Mucosa of descending colon (tissue), 3 donors: ENCODE measurements around the gene GSG1L2. TPM values are rescaled to one million over a fixed set of nuclear protein-coding genes. Genes with fewer than 3 reads are reported as not detected.
"Not testable (repeated sequence)": the region's sequence is repeated elsewhere in the genome, so short reads cannot be mapped to it uniquely, and the experiment has no call there.

ENCODE experiments used
- ATAC-seq: fragments of 200-7000 bp; cut with Tn5 transposase; one replicate; pipeline ENCODE4 v1.9.1; 2020; ENCODE audit warnings: mild to moderate bottlenecking, moderate library complexity
- DNase-seq, 3 donors: peaks; one replicate each; pipeline ENCODE4 v3.0.0-alpha.2; 2020
- H3K36me3 ChIP-seq: fragments of 200-600 bp; one replicate; pipeline ENCODE4 v1.8.0; 2021; ENCODE audit warnings: low read depth, mild to moderate bottlenecking
- H3K4me1 ChIP-seq: fragments of 200-600 bp; one replicate; pipeline ENCODE4 v1.8.0; 2021; ENCODE audit warnings: low read depth, mild to moderate bottlenecking
- H3K4me3 ChIP-seq: fragments of 200-600 bp; one replicate; pipeline ENCODE4 v1.8.0; 2021; ENCODE audit warnings: mild to moderate bottlenecking
- H3K9me3 ChIP-seq: fragments of 200-600 bp; one replicate; pipeline ENCODE4 v1.8.0; 2021; ENCODE audit warnings: mild to moderate bottlenecking
- intact Hi-C, 2 donors: fragments of 100-400 bp; cut with DNase I in 1 of 2; cut with micrococcal nuclease in 1 of 2; formaldehyde crosslinking; loops; one replicate each; pipeline versions ENCODE4 v1.11.0 to v1.11.1; 2022; cut with DNase I, micrococcal nuclease
- total RNA-seq, 3 donors: library from RNA; stranded (reverse); fragmentation: NEBNext Ultra II Directional in 2 of 3; extraction: Animal tissue kit (Norgen Biotek cat#: 25700) in 2 of 3; gene quantifications; one replicate each; pipeline versions ENCODE4 v1.2.1 to v1.2.4, GENCODE V29; 2021 to 2023
- TF ChIP-seq, protein P1 (sequence below): fragments of 200-600 bp; IDR thresholded peaks from one replicate; pipeline ENCODE4 v1.8.0; 2022; ENCODE audit warnings: antibody characterized with exemption, mild to moderate bottlenecking
- donor health status: DM: no; HTN: no; CAD: no; lungs with moderate emphysema.
- donor health status: DM: no; HTN: no; CAD: no.
- donor health status: DM: no; HTN: yes; CAD: no.

GSG1L2 gene
- total RNA-seq, 3 donors from 2014 or later: not detected

DNA sequence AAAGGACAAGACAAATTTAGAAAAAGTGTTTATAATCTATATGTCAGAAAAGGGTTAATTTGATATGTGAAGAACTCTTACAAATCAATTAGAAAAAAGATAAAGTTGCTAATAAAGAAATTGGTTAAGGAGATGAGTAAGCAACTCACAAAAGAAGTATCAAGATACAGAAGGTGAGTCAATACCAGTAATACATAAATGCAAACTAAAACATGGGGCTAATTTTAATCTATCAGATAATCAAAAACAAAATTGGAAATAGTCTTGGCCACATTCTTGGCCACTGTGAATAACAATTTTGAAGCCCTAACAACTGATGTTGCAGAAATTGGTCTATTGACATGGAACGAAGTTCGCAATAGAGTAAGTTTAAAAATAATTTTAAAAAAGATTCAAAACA, 37.3 kb downstream of the GSG1L2 start:
- no peaks in the 10 kb centered on the region for H3K9me3 ChIP-seq
- no peaks in the 10 kb centered on the region for H3K36me3 ChIP-seq
- TF ChIP-seq, protein P1, sequence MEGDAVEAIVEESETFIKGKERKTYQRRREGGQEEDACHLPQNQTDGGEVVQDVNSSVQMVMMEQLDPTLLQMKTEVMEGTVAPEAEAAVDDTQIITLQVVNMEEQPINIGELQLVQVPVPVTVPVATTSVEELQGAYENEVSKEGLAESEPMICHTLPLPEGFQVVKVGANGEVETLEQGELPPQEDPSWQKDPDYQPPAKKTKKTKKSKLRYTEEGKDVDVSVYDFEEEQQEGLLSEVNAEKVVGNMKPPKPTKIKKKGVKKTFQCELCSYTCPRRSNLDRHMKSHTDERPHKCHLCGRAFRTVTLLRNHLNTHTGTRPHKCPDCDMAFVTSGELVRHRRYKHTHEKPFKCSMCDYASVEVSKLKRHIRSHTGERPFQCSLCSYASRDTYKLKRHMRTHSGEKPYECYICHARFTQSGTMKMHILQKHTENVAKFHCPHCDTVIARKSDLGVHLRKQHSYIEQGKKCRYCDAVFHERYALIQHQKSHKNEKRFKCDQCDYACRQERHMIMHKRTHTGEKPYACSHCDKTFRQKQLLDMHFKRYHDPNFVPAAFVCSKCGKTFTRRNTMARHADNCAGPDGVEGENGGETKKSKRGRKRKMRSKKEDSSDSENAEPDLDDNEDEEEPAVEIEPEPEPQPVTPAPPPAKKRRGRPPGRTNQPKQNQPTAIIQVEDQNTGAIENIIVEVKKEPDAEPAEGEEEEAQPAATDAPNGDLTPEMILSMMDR: no peak
- ATAC-seq (no peak), DNase-seq (no peak)
- intact Hi-C loops: no loop called here
- no peak overlapping the region for H3K4me3 ChIP-seq
- no peaks in the 10 kb centered on the region for H3K4me1 ChIP-seq

DNA sequence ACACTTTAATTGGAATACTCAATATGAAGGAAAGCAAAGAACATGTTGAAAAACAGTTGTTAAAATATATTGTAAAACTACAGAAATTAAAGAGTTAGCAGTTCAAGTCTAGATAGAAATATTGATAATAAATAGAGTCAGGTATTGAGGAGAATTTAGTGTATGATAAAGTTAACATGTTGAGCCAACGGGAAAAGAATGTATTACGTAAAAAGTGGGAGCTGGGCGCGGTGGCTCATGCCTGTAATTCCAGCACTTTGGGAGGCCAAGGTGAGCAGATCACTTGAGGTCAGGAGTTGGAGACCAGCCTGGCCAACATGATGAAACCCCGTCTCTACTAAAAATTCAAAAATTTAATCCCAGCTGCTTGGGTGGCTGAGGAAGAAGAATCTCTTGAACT, 38.4 kb downstream of the GSG1L2 start:
- DNase-seq, H3K4me1 ChIP-seq, intact Hi-C loops, ATAC-seq, H3K36me3 ChIP-seq, H3K9me3 ChIP-seq, H3K4me3 ChIP-seq: not testable (repeated sequence)

DNA sequence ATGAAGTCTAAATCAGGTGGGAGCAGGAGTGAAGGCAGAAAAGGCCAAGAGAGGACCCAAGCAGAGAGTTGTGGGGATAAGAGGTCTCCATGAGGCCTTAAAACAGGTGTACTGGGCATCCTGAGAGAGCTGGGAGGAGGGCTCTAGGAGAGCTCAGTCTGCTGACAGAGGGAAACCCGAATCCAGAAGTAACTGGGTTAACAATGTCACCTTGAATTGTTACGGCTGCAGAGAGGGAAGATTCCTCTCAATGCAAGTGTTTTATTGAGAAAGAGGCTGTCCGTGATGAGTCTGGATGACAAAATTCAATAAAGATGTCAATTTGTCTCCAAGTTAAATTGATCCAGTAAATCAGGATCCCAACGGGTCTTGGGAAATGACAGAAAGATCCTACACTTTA, 38.8 kb downstream of the GSG1L2 start:
- intact Hi-C loops: no loop called here
- TF ChIP-seq, protein P1: no peak
- ATAC-seq: no peak

DNA sequence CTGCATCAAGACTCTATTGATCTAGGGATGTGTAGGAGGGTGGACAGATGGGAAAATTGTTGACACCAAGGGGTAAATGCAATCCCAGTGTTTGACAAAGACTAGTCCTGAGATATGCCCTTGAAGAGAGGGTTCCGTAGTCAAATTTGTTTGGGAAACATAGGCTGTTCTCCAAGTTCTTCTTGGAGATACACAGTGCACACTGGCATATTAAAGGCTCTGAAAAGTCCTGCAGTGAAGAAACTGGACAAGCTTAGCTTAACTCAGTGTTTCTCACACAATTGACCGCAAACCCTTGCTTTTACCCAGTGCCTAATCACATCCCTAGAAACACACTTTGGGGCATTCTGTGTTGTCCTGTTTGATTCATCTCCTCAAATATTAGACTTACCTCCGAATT, 41.3 kb downstream of the GSG1L2 start:
- intact Hi-C loops: no loop called here
- Histone ChIP-seq H3K4me3 (no peak overlapping the region), H3K36me3 (no peaks in the 10 kb centered on the region), H3K9me3 (no peaks in the 10 kb centered on the region), H3K4me1 (no peaks in the 10 kb centered on the region)
- TF ChIP-seq, protein P1: no peak
- no peak for DNase-seq
- no peak for ATAC-seq

More for the DNA sequence above, 38.8 kb downstream of the GSG1L2 start:
- Histone ChIP-seq H3K9me3 (no peaks in the 10 kb centered on the region), H3K4me1 (no peaks in the 10 kb centered on the region), H3K4me3 (no peak overlapping the region), H3K36me3 (no peaks in the 10 kb centered on the region)
- DNase-seq: no peak

DNA sequence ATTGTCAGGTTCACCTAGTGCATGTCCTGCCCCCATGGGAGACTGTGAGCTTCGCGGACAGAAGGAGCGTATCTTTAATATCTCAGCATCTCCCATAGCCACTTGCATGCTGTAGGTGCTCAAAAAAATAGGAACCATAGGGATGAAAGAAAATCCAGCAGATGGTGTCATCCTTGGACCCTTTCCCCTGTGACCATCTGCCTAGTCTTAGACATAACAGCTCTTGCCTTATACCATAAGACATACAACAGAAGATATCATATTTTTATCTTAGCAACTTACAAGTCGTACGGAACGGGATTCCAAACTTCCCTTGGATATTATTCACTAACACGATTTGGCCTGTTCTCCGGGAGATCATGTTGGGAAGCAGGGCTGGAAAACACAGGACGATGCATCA, 45.0 kb downstream of the GSG1L2 start:
- Histone ChIP-seq H3K4me3 (no peak overlapping the region), H3K4me1 (no peaks in the 10 kb centered on the region), H3K36me3 (no peaks in the 10 kb centered on the region), H3K9me3 (no peaks in the 10 kb centered on the region)
- DNase-seq: no peak
- intact Hi-C loops: no loop called here
- TF ChIP-seq, protein P1: no peak
- no peak for ATAC-seq

DNA sequence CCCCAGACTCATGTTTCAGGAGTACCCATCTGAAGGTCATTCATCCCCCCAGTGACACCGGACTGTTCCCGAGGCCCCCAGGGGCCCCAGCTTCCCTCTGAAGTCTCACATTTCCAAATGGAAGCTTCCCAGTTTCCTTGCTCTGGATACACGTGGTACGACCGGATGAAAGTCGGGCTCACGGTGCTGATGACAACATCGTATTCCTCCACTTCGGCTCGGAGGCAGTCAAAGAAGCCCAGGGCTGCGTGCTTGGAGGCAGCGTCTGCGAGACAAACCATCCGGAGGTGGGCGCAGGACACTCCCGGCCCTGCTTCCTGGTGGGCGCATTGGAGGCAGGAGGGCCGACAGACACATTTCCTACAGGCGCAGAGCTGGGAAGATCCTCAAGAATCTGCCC, 49.2 kb downstream of the GSG1L2 start:
- Histone ChIP-seq H3K36me3 (no peaks in the 10 kb centered on the region), H3K4me1 (no peaks in the 10 kb centered on the region), H3K4me3 (no peak overlapping the region), H3K9me3 (no peaks in the 10 kb centered on the region)
- no peak for DNase-seq
- TF ChIP-seq, protein P1: no peak
- ATAC-seq: no peak
- intact Hi-C loops: no loop called here
